H1 (cell line): ENCODE data around the gene UPF2.

Source experiments
- EZH2 ChIP-seq: fragments of 200-600 bp; sonication (generic); IDR thresholded peaks from 2 replicates; pipeline ENCODE4 v1.7.1; 2012; ENCODE audit warnings: low read depth, mild to moderate bottlenecking, moderate library complexity, low read length, inconsistent platforms; ENCODE audit not compliant: severe bottlenecking
- KDM1A ChIP-seq: fragments of 200-600, 300-600 bp; sonication (generic); IDR thresholded peaks from 2 replicates; pipeline ENCODE4 v1.7.1; 2016; ENCODE audit warnings: mild to moderate bottlenecking, low read length, borderline replicate concordance
- RBBP5 ChIP-seq: IDR thresholded peaks from 2 replicates; pipeline ENCODE4 v1.7.1; 2012; ENCODE audit warnings: low read depth, mild to moderate bottlenecking, inconsistent platforms, low read length, moderate library complexity, borderline replicate concordance
- SP2 ChIP-seq: IDR thresholded peaks from 2 replicates; pipeline ENCODE4 v1.6.1; 2012; ENCODE audit warnings: mild to moderate bottlenecking, low read length, inconsistent platforms
- YY1 ChIP-seq: IDR thresholded peaks from 2 replicates; pipeline ENCODE4 v1.6.1; 2011; ENCODE audit warnings: low read depth, mild to moderate bottlenecking, low read length

- TF ChIP-seq KDM1A (no peak), RBBP5 (no peak), SP2 (no peak), EZH2 (no peak), YY1 (no peak)
Measured at GRCh38 chr10:11871466-11871865, 171.1 kb downstream of the UPF2 start.
